ENCODE results near the gene KLK13. TPM values are rescaled to one million over a fixed set of nuclear protein-coding genes. Genes with fewer than 3 reads are reported as not detected.

The KLK13 gene
- polyA plus RNA-seq, 1 experiment = not detected

DNA sequence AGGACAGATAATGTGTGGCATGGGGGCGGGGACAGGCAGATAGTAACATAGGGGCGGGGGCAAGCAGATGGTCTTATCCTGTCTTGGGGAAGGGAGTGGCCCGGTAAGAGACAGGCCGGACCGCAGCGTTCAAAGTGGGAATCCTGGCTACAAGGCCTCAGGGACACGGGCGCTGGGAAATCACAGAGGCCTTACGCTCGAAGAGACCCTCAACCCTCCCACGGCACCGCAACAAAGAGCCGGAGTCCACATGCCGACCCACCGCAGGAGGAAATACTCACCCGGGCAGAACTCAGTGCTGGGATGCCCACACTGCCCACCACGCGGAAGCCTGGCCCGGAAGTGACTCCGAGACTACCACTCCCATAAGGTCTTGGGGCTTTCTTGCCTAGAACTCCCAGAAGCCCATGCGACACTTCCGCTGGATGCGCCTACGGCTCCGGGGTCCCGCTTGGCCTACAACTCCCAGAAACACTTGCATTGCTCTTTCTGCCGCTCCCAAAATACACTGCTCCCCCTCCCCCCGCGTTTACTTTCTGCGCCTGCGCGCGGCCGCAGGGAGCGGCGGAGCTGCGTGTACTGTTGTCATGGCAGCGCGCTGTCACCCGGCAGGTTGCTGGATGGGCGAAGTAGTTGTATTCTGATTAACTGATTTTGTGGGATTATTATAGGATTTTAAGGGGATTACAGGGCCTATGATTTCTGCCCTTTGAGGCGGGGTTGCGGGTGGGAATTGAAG, 43.3 kb upstream of the KLK13 start, which contains the start of gene CTU1:
Gene CTU1 (minus strand): TSS at position 344 of the 739 bp plus-strand sequence. CDS start 3,840 bp downstream, outside the sequence.
- POLR2A ChIA-PET = no interaction called here
- peak; percentile 97 for DNase-seq (ENCODE audit: low read depth)
- CTCF ChIA-PET = no interaction called here
- H3K4me3 ChIP-seq (ENCODE audit: low read depth, low read length) = peak within 1 kb of the TSS; percentile 68
- no peaks in the 10 kb centered on the region for H3K27me3 ChIP-seq (ENCODE audit: control insufficient read depth, insufficient read depth, low read length)
- TF ChIP-seq, protein P1, sequence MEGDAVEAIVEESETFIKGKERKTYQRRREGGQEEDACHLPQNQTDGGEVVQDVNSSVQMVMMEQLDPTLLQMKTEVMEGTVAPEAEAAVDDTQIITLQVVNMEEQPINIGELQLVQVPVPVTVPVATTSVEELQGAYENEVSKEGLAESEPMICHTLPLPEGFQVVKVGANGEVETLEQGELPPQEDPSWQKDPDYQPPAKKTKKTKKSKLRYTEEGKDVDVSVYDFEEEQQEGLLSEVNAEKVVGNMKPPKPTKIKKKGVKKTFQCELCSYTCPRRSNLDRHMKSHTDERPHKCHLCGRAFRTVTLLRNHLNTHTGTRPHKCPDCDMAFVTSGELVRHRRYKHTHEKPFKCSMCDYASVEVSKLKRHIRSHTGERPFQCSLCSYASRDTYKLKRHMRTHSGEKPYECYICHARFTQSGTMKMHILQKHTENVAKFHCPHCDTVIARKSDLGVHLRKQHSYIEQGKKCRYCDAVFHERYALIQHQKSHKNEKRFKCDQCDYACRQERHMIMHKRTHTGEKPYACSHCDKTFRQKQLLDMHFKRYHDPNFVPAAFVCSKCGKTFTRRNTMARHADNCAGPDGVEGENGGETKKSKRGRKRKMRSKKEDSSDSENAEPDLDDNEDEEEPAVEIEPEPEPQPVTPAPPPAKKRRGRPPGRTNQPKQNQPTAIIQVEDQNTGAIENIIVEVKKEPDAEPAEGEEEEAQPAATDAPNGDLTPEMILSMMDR (IDR thresholded peaks at IDR 0.05; ENCODE audit: insufficient read depth, low read depth, low read length) = no peak
- peaks cover 7% of the 10 kb centered on the region for H3K36me3 ChIP-seq (ENCODE audit: control insufficient read depth, insufficient read depth, low read length)

DNA sequence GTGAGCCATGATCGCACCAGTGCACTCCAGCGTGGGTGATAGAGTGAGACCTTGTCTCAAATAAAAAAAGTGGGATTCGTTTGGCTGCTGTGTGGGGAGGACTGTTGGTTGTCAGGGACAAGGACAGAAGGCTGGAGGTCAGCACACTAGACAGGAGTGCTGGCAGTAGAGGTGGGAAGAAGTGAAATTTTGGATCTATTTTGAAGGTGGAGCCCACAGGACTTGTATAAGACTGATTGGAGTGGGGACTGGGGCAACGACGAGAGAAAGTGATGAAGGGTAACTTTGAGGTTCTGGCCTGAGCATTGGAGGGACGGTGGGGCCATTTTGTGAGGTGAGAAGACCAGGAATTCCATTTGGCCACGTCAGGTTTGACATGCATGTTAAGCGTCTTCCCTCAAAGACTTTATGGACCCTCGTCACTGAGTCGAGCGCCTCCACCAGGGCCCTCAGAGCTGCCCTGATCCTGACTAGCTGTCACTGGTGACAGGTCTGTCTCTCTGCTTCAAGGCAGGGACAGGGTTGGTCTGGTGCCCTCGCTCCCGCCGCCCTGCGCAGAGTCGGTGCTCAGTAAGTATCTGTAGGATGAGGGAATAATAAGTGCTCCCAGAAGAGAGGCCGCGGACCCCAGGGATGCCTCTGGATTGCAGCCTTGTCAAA, 42.6 kb upstream of the KLK13 start:
- DNase-seq (ENCODE audit: low read depth) = no peak
- H3K4me3 ChIP-seq (ENCODE audit: low read depth, low read length) = peak overlapping the region; percentile 68
- POLR2A ChIA-PET = no interaction called here
- TF ChIP-seq, protein P1 (IDR thresholded peaks at IDR 0.05; ENCODE audit: insufficient read depth, low read depth, low read length) = no peak
- CTCF ChIA-PET = no interaction called here
- peaks cover 7% of the 10 kb centered on the region for H3K36me3 ChIP-seq (ENCODE audit: control insufficient read depth, insufficient read depth, low read length)
- no peaks in the 10 kb centered on the region for H3K27me3 ChIP-seq (ENCODE audit: control insufficient read depth, insufficient read depth, low read length)

DNA sequence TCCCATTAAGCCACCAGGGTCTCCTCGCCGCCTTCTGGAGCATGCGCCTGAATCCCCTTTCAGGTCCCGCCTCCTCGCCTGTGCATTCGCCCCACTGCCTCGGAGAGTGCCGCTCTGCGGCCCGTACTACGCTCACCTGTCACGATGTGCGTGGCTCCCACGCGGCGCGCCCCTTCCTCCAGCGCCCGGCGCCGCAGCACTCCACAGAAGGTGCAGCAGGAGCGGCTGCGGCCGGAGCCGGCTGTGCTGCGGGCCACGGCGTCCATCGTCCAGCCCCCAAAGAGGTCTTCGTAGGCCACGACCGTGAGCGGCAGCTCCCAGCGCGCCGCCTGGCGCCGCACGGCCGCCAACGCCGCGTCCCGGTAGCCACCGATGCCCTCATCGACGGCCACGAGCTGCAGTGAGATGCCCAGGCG, 39.0 kb upstream of the KLK13 start:
- CTCF ChIA-PET = no interaction called here
- POLR2A ChIA-PET = no interaction called here
- TF ChIP-seq, protein P1 (IDR thresholded peaks at IDR 0.05; ENCODE audit: insufficient read depth, low read depth, low read length) = no peak
- Histone ChIP-seq H3K27me3 (ENCODE audit: control insufficient read depth, insufficient read depth, low read length) (no peaks in the 10 kb centered on the region), H3K4me3 (ENCODE audit: low read depth, low read length) (no peak overlapping the region), H3K36me3 (ENCODE audit: control insufficient read depth, insufficient read depth, low read length) (peaks cover 9% of the 10 kb centered on the region)
- DNase-seq (ENCODE audit: low read depth) = no peak

DNA sequence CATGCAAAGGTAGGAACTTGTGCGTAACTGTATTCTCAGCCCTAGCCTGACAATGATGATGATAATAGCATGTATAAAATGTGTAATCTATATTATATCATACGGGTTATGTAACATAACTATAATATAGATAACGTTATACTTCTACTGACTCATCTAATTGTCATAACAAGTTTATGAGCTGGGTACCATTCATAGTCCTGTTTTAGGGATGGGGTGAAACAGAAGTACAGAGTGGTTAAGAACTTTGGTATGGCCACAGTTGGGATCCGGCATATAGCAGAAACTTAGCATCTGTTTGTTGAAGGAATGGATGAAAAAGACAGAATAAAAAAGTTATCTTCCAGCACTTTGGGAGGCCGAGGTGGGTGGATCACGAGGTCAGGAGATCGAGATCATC, 38.1 kb upstream of the KLK13 start:
- H3K36me3 ChIP-seq (ENCODE audit: control insufficient read depth, insufficient read depth, low read length) = peaks cover 12% of the 10 kb centered on the region
- no peak overlapping the region for H3K4me3 ChIP-seq (ENCODE audit: low read depth, low read length)
- TF ChIP-seq, protein P1 (IDR thresholded peaks at IDR 0.05; ENCODE audit: insufficient read depth, low read depth, low read length) = no peak
- POLR2A ChIA-PET = no interaction called here
- CTCF ChIA-PET = interaction anchor here (1.6 kb wide), 1 partner anchor 9 kb away, joined by 4 read pairs; no protein-coding TSS in a partner anchor
- DNase-seq (ENCODE audit: low read depth) = no peak
- no peaks in the 10 kb centered on the region for H3K27me3 ChIP-seq (ENCODE audit: control insufficient read depth, insufficient read depth, low read length)

DNA sequence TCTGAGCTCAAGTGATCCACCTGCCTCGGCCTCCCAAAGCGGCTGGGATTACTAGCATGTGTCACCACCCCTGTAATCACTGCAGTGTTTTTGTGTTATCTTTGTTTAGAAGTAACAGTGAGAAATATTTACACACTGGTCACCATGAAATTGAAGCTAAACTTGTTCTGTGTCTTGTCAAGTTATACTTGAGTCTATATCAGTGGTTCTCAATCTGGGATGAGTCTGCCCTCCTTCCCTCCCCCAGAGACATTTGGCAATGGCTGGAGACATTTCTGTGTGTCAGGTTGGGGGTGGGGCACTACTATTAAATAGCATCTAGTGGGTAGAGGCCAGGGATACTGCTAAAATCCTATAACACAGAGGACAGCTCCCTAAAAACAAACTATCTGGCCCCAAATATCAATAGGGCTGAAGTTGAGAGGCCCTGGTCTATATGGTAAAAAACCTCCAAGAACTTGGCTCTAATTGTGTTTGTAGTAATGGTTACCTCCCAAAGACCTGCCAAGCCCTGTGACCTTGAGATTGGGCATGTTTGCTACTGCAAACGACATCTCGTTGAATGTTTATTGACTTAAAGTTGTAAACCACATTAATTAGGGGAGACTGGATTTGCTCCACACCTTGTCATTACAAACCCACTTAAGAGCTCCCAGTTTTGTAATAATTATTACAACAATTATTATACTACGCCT, 36.4 kb upstream of the KLK13 start:
- POLR2A ChIA-PET = no interaction called here
- Histone ChIP-seq H3K27me3 (ENCODE audit: control insufficient read depth, insufficient read depth, low read length) (no peaks in the 10 kb centered on the region), H3K4me3 (ENCODE audit: low read depth, low read length) (no peak overlapping the region), H3K36me3 (ENCODE audit: control insufficient read depth, insufficient read depth, low read length) (peaks cover 14% of the 10 kb centered on the region)
- no peak for DNase-seq (ENCODE audit: low read depth)
- TF ChIP-seq, protein P1 (IDR thresholded peaks at IDR 0.05; ENCODE audit: insufficient read depth, low read depth, low read length) = no peak
- CTCF ChIA-PET = no interaction called here

All from BJ (cell line).